ENCODE results near the gene OPALIN.

OPALIN gene

GRCh38 chr10:96358851-96359540 lies at the start of gene OPALIN:
OPALIN (minus strand) TSS chr10:96359002; CDS start chr10:96358896, 106 bp downstream.
- DNase-seq (ENCODE audit: low spot score), result no peak

GRCh38 chr10:96408201-96408600 lies 49.4 kb upstream of the OPALIN start:
- no peak for DNase-seq (ENCODE audit: low spot score)

GRCh38 chr10:96407560-96408069 lies 48.8 kb upstream of the OPALIN start:
- no peak for DNase-seq (ENCODE audit: low spot score)

GRCh38 chr10:96406091-96406490 lies 47.3 kb upstream of the OPALIN start:
- no peak for DNase-seq (ENCODE audit: low spot score)

- no peak for DNase-seq (ENCODE audit: low spot score)
These were observed 43.9 kb upstream of the OPALIN start for GRCh38 chr10:96402417-96403305.

GRCh38 chr10:96401036-96401435 lies 42.2 kb upstream of the OPALIN start:
- DNase-seq (ENCODE audit: low spot score), result no peak

GRCh38 chr10:96400465-96400864 lies 41.7 kb upstream of the OPALIN start:
- DNase-seq (ENCODE audit: low spot score), result no peak

- DNase-seq (ENCODE audit: low spot score), result no peak
These were observed 39.1 kb upstream of the OPALIN start for GRCh38 chr10:96397902-96398301.

GRCh38 chr10:96395931-96396877 lies 37.4 kb upstream of the OPALIN start:
- DNase-seq (ENCODE audit: low spot score), result peak; percentile 49

- no peak for DNase-seq (ENCODE audit: low spot score)
These were observed 31.7 kb upstream of the OPALIN start for GRCh38 chr10:96390460-96390864.

GRCh38 chr10:96389785-96390184 lies 31.0 kb upstream of the OPALIN start:
- DNase-seq (ENCODE audit: low spot score), result no peak

GRCh38 chr10:96387601-96388000 lies 28.8 kb upstream of the OPALIN start:
- no peak for DNase-seq (ENCODE audit: low spot score)

GRCh38 chr10:96387161-96387560 lies 28.4 kb upstream of the OPALIN start:
- DNase-seq (ENCODE audit: low spot score), result no peak

GRCh38 chr10:96384506-96384905 lies 25.7 kb upstream of the OPALIN start:
- no peak for DNase-seq (ENCODE audit: low spot score)

GRCh38 chr10:96380821-96381220 lies 22.0 kb upstream of the OPALIN start:
- no peak for DNase-seq (ENCODE audit: low spot score)

GRCh38 chr10:96379758-96380157 lies 21.0 kb upstream of the OPALIN start:
- no peak for DNase-seq (ENCODE audit: low spot score)

GRCh38 chr10:96378741-96379140 lies 19.9 kb upstream of the OPALIN start:
- DNase-seq (ENCODE audit: low spot score), result no peak

GRCh38 chr10:96377816-96378294 lies 19.1 kb upstream of the OPALIN start:
- DNase-seq (ENCODE audit: low spot score), result no peak

- DNase-seq (ENCODE audit: low spot score), result no peak
These were observed 17.7 kb upstream of the OPALIN start for GRCh38 chr10:96376483-96376882.

GRCh38 chr10:96374985-96375830 lies 16.4 kb upstream of the OPALIN start:
- DNase-seq (ENCODE audit: low spot score), result peak; percentile 70

GRCh38 chr10:96374639-96374984 lies 15.8 kb upstream of the OPALIN start:
- DNase-seq (ENCODE audit: low spot score), result no peak

Measured in CD4-positive, alpha-beta T cell treated with Interleukin-2 at 100 ng/mL for 4 hours (primary cell).